Placental epithelial cell (primary cell): ENCODE data around the gene CALCOCO1. TPM values are rescaled to one million over a fixed set of nuclear protein-coding genes. Genes with fewer than 3 reads are reported as not detected.

Experiments
- total RNA-seq: library from RNA; depleted of rRNA; stranded (reverse); fragments of >200 nt; gene quantifications from 2 replicates; pipeline ENCODE4 v1.2.3, GENCODE V29; 2012

Gene CALCOCO1
- total RNA-seq, result 129 and 188 TPM in 2 replicates

GRCh38 chr12:53727310-53728041 is at the start of gene CALCOCO1:
Gene CALCOCO1, minus strand, starts transcription at chr12:53727452. Its CDS starts 2,210 bp downstream, at chr12:53725242.

GRCh38 chr12:53751336-53752191 is 24.3 kb upstream of the CALCOCO1 start, which contains the start of gene CISTR:
Gene CISTR, minus strand, starts transcription at chr12:53751979.

GRCh38 chr12:53675701-53676607 is 51.3 kb downstream of the CALCOCO1 start, which contains the start of gene ATP5MC2:
Gene ATP5MC2, minus strand, starts transcription at chr12:53676083. Its CDS starts 3,469 bp downstream, at chr12:53672614.

Other genes with a start within 250 kb of the CALCOCO1 start
- 13.4 and 34.5 TPM in 2 replicates for gene MAP3K12, start 228.0 kb downstream of the CALCOCO1 start, total RNA-seq
- 58.5 and 97.3 TPM in 2 replicates for gene TARBP2, start 226.2 kb downstream of the CALCOCO1 start, total RNA-seq
- not detected in 2 replicates for gene NPFF, start 220.0 kb downstream of the CALCOCO1 start, total RNA-seq
- 7.2 and 13.7 TPM in 2 replicates for gene ATF7, start 101.1 kb downstream of the CALCOCO1 start, total RNA-seq
- 149 and 189 TPM in 2 replicates for gene ATP5MC2, start 51.4 kb downstream of the CALCOCO1 start, total RNA-seq
- gene CISTR, start 24.5 kb upstream of the CALCOCO1 start, total RNA-seq, result not detected in 2 replicates
- gene HOXC13, start 211.4 kb upstream of the CALCOCO1 start, total RNA-seq, result 0.11 TPM in 1 of 2 replicates, not detected in the other
- not detected in 2 replicates for gene HOXC12, start 227.5 kb upstream of the CALCOCO1 start, total RNA-seq
- gene HOXC11, start 245.7 kb upstream of the CALCOCO1 start, total RNA-seq, result not detected in 2 replicates
- gene HOTAIR, start 247.5 kb upstream of the CALCOCO1 start, total RNA-seq, result not detected in 2 replicates